ENCODE data around the gene MAGI2. TPM values are rescaled to one million over a fixed set of nuclear protein-coding genes. Genes with fewer than 3 reads are reported as not detected.

MAGI2 gene
- total RNA-seq, 1 experiment from 2014 or later, result 0.25 TPM

- ChIA-PET CTCF (no interaction called here), POLR2A (no interaction called here)
- no peaks in the 10 kb centered on the region for H3K4me1 Mint-ChIP-seq (ENCODE audit: low read depth, unreplicated experiment)
- no peaks in the 10 kb centered on the region for H3K27me3 ChIP-seq (replicated peaks; ENCODE audit: control insufficient read depth, insufficient read depth, low read length)
- TF ChIP-seq CTCF (IDR thresholded peaks at IDR 0.05; ENCODE audit: insufficient read depth in 1 of 2, low read depth in 1 of 2, low read length in 1 of 2, severe bottlenecking in 1 of 2, unreplicated experiment in 1 of 2), result no peak
- H3K36me3 ChIP-seq (ENCODE audit: control insufficient read depth, insufficient read depth, low read length), result no peaks in the 10 kb centered on the region
- intact Hi-C loops (cut with micrococcal nuclease; ENCODE audit: unreplicated experiment), result no loop called here
- H3K4me1 ChIP-seq, result no peaks in the 10 kb centered on the region
- H3K4me3 ChIP-seq (ENCODE audit: low read depth, low read length), result no peak overlapping the region
- no peak for DNase-seq
- H3K36me3 Mint-ChIP-seq (ENCODE audit: insufficient read depth, unreplicated experiment), result no peaks in the 10 kb centered on the region
- H3K4me3 Mint-ChIP-seq (ENCODE audit: unreplicated experiment), result no peak overlapping the region
- H3K9me3 ChIP-seq, result no peaks in the 10 kb centered on the region
- H3K27me3 Mint-ChIP-seq (ENCODE audit: insufficient read depth, unreplicated experiment), result peaks cover 17% of the 10 kb centered on the region
- H3K27ac Mint-ChIP-seq (ENCODE audit: unreplicated experiment), result no peak overlapping the region
- BruUV-seq (replicated peaks), result no TSS peak
- H3K9me3 Mint-ChIP-seq (ENCODE audit: unreplicated experiment), result no peaks in the 10 kb centered on the region
Measured at GRCh38 chr7:78194611-78195010, 1258.9 kb downstream of the MAGI2 start.

- no peak overlapping the region for H3K4me3 ChIP-seq (ENCODE audit: low read depth, low read length)
- no peak for DNase-seq
- CTCF ChIA-PET, result no interaction called here
- H3K4me1 Mint-ChIP-seq (ENCODE audit: low read depth, unreplicated experiment), result no peaks in the 10 kb centered on the region
- H3K36me3 Mint-ChIP-seq (ENCODE audit: insufficient read depth, unreplicated experiment), result no peaks in the 10 kb centered on the region
- no peaks in the 10 kb centered on the region; the same call in 1 of the 2 replicates for H3K27me3 ChIP-seq (replicated peaks; ENCODE audit: control insufficient read depth, insufficient read depth, low read length)
- H3K27me3 Mint-ChIP-seq (ENCODE audit: insufficient read depth, unreplicated experiment), result peaks cover 17% of the 10 kb centered on the region
- intact Hi-C loops (cut with micrococcal nuclease; ENCODE audit: unreplicated experiment), result no loop called here
- POLR2A ChIA-PET, result no interaction called here
- H3K27ac Mint-ChIP-seq (ENCODE audit: unreplicated experiment), result no peak overlapping the region
- H3K4me1 ChIP-seq, result no peaks in the 10 kb centered on the region
- BruUV-seq (replicated peaks), result no TSS peak
- no peak for TF ChIP-seq CTCF (IDR thresholded peaks at IDR 0.05; ENCODE audit: insufficient read depth in 1 of 2, low read depth in 1 of 2, low read length in 1 of 2, severe bottlenecking in 1 of 2, unreplicated experiment in 1 of 2)
- no peaks in the 10 kb centered on the region for H3K9me3 ChIP-seq
- H3K9me3 Mint-ChIP-seq (ENCODE audit: unreplicated experiment), result no peaks in the 10 kb centered on the region
- H3K4me3 Mint-ChIP-seq (ENCODE audit: unreplicated experiment), result no peak overlapping the region
- no peaks in the 10 kb centered on the region for H3K36me3 ChIP-seq (ENCODE audit: control insufficient read depth, insufficient read depth, low read length)
Measured at GRCh38 chr7:78191475-78192079, 1261.9 kb downstream of the MAGI2 start.

GRCh38 chr7:78189762-78190161 lies 1263.7 kb downstream of the MAGI2 start:
- Histone ChIP-seq H3K27me3 (replicated peaks; ENCODE audit: control insufficient read depth, insufficient read depth, low read length) (no peaks in the 10 kb centered on the region; the same call in 1 of the 2 replicates), H3K4me3 (ENCODE audit: low read depth, low read length) (no peak overlapping the region), H3K9me3 (no peaks in the 10 kb centered on the region), H3K36me3 (ENCODE audit: control insufficient read depth, insufficient read depth, low read length) (no peaks in the 10 kb centered on the region), H3K4me1 (no peaks in the 10 kb centered on the region)
- intact Hi-C loops (cut with micrococcal nuclease; ENCODE audit: unreplicated experiment), result no loop called here
- Mint-ChIP-seq H3K9me3 (ENCODE audit: unreplicated experiment) (no peaks in the 10 kb centered on the region), H3K4me1 (ENCODE audit: low read depth, unreplicated experiment) (no peaks in the 10 kb centered on the region), H3K4me3 (ENCODE audit: unreplicated experiment) (no peak overlapping the region), H3K36me3 (ENCODE audit: insufficient read depth, unreplicated experiment) (no peaks in the 10 kb centered on the region), H3K27ac (ENCODE audit: unreplicated experiment) (no peak overlapping the region), H3K27me3 (ENCODE audit: insufficient read depth, unreplicated experiment) (peaks cover 9% of the 10 kb centered on the region)
- CTCF ChIA-PET, result no interaction called here
- DNase-seq, result no peak
- POLR2A ChIA-PET, result no interaction called here
- TF ChIP-seq CTCF (IDR thresholded peaks at IDR 0.05; ENCODE audit: insufficient read depth in 1 of 2, low read depth in 1 of 2, low read length in 1 of 2, severe bottlenecking in 1 of 2, unreplicated experiment in 1 of 2), result no peak
- no TSS peak for BruUV-seq (replicated peaks)
